HepG2 (cell line): ENCODE data around the gene DCAF7. TPM values are rescaled to one million over a fixed set of nuclear protein-coding genes. Genes with fewer than 3 reads are reported as not detected.

Experiments used
- AGO2 ChIP-seq: fragments of 200-400 bp; formaldehyde crosslinking; optimal IDR thresholded peaks from 2 replicates; pipeline ENCODE3; 2017; ENCODE audit warnings: mild to moderate bottlenecking, low read depth, low read length, moderate library complexity
- CHD4 ChIP-seq: fragments of 200-600 bp; sonication (generic); IDR thresholded peaks from 2 replicates; pipeline ENCODE4 v1.7.0; 2017; ENCODE audit warnings: mild to moderate bottlenecking, low read length, borderline replicate concordance
- EEA1 ChIP-seq: sonication (generic); formaldehyde crosslinking; IDR thresholded peaks from 2 replicates; pipeline ENCODE4 v1.5.1; 2020; ENCODE audit warnings: mild to moderate bottlenecking, missing genetic modification reagents, borderline replicate concordance
- HOXA9 ChIP-seq: sonication (generic); formaldehyde crosslinking; IDR thresholded peaks from 2 replicates; pipeline ENCODE4 v1.8.1; 2022; ENCODE audit warnings: missing genetic modification reagents, mild to moderate bottlenecking, moderate library complexity, borderline replicate concordance
- NONO ChIP-seq, 2 experiments: fragments of 450-650 bp in 1 of 2; sonication (generic) in 1 of 2; formaldehyde crosslinking in 1 of 2; IDR thresholded peaks in 1 of 2; conservative IDR thresholded peaks in 1 of 2; 2 replicates each; pipeline versions ENCODE4 v1.6.1 to v1.8.0; 2017 to 2022; ENCODE audit warnings: mild to moderate bottlenecking in 1 of 2, missing genetic modification reagents in 1 of 2, moderate library complexity in 1 of 2
- ZFP90 ChIP-seq: sonication (generic); formaldehyde crosslinking; IDR thresholded peaks from 2 replicates; pipeline ENCODE4 v1.8.0; 2022; ENCODE audit warnings: missing genetic modification reagents, mild to moderate bottlenecking, inconsistent platforms, borderline replicate concordance
- ZFX ChIP-seq: sonication (generic); formaldehyde crosslinking; IDR thresholded peaks from 2 replicates; pipeline ENCODE4 v1.4.0; 2020; ENCODE audit warnings: mild to moderate bottlenecking, low read depth, missing genetic modification reagents, moderate library complexity
- ZNF460 ChIP-seq: sonication (generic); formaldehyde crosslinking; IDR thresholded peaks from 2 replicates; pipeline ENCODE4 v1.5.1; 2020; ENCODE audit warnings: missing genetic modification reagents, mild to moderate bottlenecking, borderline replicate concordance
- ZNF564 ChIP-seq: sonication (generic); formaldehyde crosslinking; IDR thresholded peaks from 2 replicates; pipeline ENCODE4 v1.8.1; 2023; ENCODE audit warnings: mild to moderate bottlenecking, missing genetic modification reagents
- ZNF83 ChIP-seq: sonication (generic); formaldehyde crosslinking; IDR thresholded peaks from 2 replicates; pipeline ENCODE4 v1.4.0; 2020; ENCODE audit warnings: missing genetic modification reagents, mild to moderate bottlenecking, borderline replicate concordance
- ZSCAN9 ChIP-seq: IDR thresholded peaks from 2 replicates; pipeline ENCODE4 v1.6.1; 2016; ENCODE audit warnings: borderline replicate concordance
- polyA plus RNA-seq, 8 experiments: library from polyadenylated mRNA; depleted of rRNA in 3 of 8; stranded (reverse) in 7 of 8; unstranded in 1 of 8; fragments of >200 nt; fragmentation: Illumina TruSeq in 4 of 8; extraction: Trizol in 4 of 8; gene quantifications; 2 replicates each; pipeline versions ENCODE4 v1.2.1 to v1.2.3, GENCODE V29; 2011 to 2016; ENCODE audit warnings: low read depth in 4 of 8, missing spikeins in 1 of 8, mixed read lengths in 1 of 8; ENCODE audit not compliant: insufficient read depth in 1 of 8
- total RNA-seq, 5 experiments: library from RNA; depleted of rRNA; stranded (reverse); fragments of >200 nt; fragmentation: Illumina TruSeq; extraction: Trizol; gene quantifications; 2 replicates each; pipeline ENCODE4 v1.2.3, GENCODE V29; 2016; ENCODE audit warnings: low read depth in 1 of 5
- TF ChIP-seq, protein P1 (sequence below), 2 experiments: sonication (generic) in 1 of 2; formaldehyde crosslinking in 1 of 2; IDR thresholded peaks; 2 replicates each; pipeline versions ENCODE4 v1.4.0 to v1.6.1; 2018 to 2020; ENCODE audit warnings: missing genetic modification reagents in 2 of 2, borderline replicate concordance in 1 of 2, low read depth in 1 of 2, mild to moderate bottlenecking in 1 of 2, missing biosample characterization in 1 of 2
- TF ChIP-seq, protein P2 (sequence below): sonication (generic); formaldehyde crosslinking; IDR thresholded peaks from 2 replicates; pipeline ENCODE4 v1.4.0; 2020; ENCODE audit warnings: mild to moderate bottlenecking, missing genetic modification reagents
- TF ChIP-seq, protein P3 (sequence below): sonication (generic); formaldehyde crosslinking; IDR thresholded peaks from 2 replicates; pipeline ENCODE4 v1.5.0; 2020; ENCODE audit warnings: mild to moderate bottlenecking, missing genetic modification reagents, borderline replicate concordance
- TF ChIP-seq, protein P4 (sequence below): IDR thresholded peaks from 2 replicates; pipeline ENCODE4 v1.6.1; 2018; ENCODE audit warnings: missing genetic modification reagents, mild to moderate bottlenecking, missing compliant biosample characterization
- TF ChIP-seq, protein P5 (sequence below): sonication (generic); formaldehyde crosslinking; IDR thresholded peaks from 2 replicates; pipeline ENCODE4 v1.5.0; 2020; ENCODE audit warnings: missing genetic modification reagents, mild to moderate bottlenecking, borderline replicate concordance

Gene DCAF7
- total and polyA plus RNA-seq, 2 of the 13 experiments (the other 11 are each of a cell fraction or from before 2014, with no cell fraction given) = 55.2 to 73.4 TPM

DNA sequence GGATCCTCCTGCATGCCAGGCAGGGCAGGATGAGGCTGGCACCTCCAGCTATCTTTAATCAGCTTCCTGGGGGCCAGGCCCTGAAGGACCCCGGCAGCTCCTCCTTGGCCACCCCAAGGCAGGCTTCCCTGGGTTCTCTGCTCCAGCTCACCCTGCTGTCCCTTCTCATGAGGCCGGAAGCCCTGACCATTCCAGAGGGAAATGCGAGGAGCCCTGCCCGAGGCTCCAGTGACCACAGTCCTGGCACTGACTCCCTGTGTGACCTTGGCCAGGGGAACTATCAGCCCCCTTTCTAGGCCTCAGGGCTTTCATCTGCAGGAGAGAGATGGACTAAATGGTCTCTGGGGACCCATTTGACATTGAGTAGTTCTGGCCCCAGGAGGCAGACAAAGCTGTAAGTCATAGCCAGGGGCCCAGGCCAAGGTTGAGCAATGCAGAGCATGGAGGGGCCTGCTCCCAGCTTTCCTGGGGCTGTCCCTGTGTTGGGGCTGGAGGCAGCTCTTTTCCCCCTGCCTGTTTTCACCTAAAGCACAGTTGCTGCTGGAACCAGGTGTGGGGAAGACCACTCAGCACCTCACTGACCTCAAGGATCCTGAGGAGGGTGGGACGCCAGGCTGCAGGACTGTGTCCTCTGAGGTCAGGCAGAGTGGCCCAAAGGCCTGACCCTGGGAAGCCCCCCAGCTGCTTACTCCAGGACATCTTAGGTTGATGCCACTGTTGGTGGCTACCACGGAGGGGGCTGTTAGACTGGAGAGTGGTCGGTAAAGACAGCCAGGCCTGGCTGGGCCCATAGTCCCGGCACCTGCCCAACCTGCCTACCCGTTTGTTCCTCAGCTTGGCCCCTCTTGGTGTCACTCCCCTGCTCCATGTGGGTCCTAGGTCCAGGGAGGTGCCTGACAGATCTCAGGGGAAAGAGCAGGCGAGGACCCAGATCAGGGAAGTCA lies 19.0 kb upstream of the DCAF7 start (continued):
- TF ChIP-seq, protein P1, sequence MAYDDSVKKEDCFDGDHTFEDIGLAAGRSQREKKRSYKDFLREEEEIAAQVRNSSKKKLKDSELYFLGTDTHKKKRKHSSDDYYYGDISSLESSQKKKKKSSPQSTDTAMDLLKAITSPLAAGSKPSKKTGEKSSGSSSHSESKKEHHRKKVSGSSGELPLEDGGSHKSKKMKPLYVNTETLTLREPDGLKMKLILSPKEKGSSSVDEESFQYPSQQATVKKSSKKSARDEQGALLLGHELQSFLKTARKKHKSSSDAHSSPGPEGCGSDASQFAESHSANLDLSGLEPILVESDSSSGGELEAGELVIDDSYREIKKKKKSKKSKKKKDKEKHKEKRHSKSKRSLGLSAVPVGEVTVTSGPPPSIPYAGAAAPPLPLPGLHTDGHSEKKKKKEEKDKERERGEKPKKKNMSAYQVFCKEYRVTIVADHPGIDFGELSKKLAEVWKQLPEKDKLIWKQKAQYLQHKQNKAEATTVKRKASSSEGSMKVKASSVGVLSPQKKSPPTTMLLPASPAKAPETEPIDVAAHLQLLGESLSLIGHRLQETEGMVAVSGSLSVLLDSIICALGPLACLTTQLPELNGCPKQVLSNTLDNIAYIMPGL (CRISPR knock-in tag; IDR thresholded peaks at IDR 0.05; ENCODE audit: borderline replicate concordance in 1 of 2, low read depth in 1 of 2) = peak; percentile 34 to 80; a peak in 2 of 4 replicates
- TF ChIP-seq NONO (IDR thresholded peaks at IDR 0.05) = no peak
- peak; percentile 95 for TF ChIP-seq NONO (CRISPR knock-in tag; conservative IDR thresholded peaks at IDR 0.05)
- no peak for TF ChIP-seq CHD4
- TF ChIP-seq, protein P2, sequence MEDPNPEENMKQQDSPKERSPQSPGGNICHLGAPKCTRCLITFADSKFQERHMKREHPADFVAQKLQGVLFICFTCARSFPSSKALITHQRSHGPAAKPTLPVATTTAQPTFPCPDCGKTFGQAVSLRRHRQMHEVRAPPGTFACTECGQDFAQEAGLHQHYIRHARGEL (CRISPR knock-in tag) = no peak
- no peak; the same call in 1 of the 2 replicates for TF ChIP-seq ZNF564 (CRISPR knock-in tag)
- peak; percentile 69; the same call in 1 of the 2 replicates for TF ChIP-seq ZNF460 (CRISPR knock-in tag)
- TF ChIP-seq, protein P3, sequence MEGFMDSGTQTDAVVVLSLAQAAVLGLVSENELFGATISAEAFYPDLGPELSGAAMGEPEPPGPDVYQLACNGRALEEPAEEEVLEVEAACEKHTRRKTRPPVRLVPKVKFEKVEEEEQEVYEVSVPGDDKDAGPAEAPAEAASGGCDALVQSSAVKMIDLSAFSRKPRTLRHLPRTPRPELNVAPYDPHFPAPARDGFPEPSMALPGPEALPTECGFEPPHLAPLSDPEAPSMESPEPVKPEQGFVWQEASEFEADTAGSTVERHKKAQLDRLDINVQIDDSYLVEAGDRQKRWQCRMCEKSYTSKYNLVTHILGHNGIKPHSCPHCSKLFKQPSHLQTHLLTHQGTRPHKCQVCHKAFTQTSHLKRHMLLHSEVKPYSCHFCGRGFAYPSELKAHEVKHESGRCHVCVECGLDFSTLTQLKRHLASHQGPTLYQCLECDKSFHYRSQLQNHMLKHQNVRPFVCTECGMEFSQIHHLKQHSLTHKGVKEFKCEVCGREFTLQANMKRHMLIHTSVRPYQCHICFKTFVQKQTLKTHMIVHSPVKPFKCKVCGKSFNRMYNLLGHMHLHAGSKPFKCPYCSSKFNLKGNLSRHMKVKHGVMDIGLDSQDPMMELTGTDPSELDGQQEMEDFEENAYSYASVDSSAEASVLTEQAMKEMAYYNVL (CRISPR knock-in tag) = peak; percentile 68; the same call in 1 of the 2 replicates
- TF ChIP-seq ZNF83 (CRISPR knock-in tag) = no peak
- TF ChIP-seq, protein P4, sequence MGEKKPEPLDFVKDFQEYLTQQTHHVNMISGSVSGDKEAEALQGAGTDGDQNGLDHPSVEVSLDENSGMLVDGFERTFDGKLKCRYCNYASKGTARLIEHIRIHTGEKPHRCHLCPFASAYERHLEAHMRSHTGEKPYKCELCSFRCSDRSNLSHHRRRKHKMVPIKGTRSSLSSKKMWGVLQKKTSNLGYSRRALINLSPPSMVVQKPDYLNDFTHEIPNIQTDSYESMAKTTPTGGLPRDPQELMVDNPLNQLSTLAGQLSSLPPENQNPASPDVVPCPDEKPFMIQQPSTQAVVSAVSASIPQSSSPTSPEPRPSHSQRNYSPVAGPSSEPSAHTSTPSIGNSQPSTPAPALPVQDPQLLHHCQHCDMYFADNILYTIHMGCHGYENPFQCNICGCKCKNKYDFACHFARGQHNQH (CRISPR knock-in tag) = peak; percentile 84; the same call in 1 of the 2 replicates
- peak; percentile 87; the same call in 1 of the 2 replicates for TF ChIP-seq EEA1 (CRISPR knock-in tag)
- TF ChIP-seq ZSCAN9 (CRISPR knock-in tag) = peak; percentile 94
- TF ChIP-seq ZFX (CRISPR knock-in tag) = peak; percentile 96
- no peak for TF ChIP-seq AGO2
- no peak; the same call in 1 of the 2 replicates for TF ChIP-seq HOXA9 (CRISPR knock-in tag)
- peak; percentile 100 for TF ChIP-seq ZFP90 (CRISPR knock-in tag)
- TF ChIP-seq, protein P5, sequence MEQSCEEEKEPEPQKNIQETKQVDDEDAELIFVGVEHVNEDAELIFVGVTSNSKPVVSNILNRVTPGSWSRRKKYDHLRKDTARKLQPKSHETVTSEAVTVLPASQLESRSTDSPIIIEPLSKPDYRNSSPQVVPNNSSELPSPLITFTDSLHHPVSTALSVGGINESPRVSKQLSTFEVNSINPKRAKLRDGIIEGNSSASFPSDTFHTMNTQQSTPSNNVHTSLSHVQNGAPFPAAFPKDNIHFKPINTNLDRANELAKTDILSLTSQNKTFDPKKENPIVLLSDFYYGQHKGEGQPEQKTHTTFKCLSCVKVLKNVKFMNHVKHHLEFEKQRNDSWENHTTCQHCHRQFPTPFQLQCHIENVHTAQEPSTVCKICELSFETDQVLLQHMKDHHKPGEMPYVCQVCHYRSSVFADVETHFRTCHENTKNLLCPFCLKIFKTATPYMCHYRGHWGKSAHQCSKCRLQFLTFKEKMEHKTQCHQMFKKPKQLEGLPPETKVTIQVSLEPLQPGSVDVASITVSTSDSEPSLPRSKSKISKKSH = peak; percentile 56; the same call in 1 of the 2 replicates
